ENCODE measurements around the gene LIME1.

DNA sequence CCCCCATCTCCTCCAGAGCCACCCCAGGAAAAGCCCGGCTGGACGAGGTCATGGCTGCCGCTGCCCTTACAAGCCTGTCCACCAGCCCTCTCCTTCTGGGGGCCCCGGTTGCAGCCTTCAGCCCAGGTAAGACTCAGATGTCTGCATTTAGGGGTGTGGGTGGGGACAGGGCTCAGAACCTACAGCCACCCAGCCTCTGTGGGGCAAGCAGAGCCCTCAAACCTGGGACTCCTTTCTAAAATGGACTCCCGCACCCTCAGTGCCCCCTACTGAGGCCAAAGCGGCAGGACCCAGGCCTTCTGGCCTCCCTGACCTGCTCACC, 4.9 kb downstream of the LIME1 start:
- TF ChIP-seq, protein P1, sequence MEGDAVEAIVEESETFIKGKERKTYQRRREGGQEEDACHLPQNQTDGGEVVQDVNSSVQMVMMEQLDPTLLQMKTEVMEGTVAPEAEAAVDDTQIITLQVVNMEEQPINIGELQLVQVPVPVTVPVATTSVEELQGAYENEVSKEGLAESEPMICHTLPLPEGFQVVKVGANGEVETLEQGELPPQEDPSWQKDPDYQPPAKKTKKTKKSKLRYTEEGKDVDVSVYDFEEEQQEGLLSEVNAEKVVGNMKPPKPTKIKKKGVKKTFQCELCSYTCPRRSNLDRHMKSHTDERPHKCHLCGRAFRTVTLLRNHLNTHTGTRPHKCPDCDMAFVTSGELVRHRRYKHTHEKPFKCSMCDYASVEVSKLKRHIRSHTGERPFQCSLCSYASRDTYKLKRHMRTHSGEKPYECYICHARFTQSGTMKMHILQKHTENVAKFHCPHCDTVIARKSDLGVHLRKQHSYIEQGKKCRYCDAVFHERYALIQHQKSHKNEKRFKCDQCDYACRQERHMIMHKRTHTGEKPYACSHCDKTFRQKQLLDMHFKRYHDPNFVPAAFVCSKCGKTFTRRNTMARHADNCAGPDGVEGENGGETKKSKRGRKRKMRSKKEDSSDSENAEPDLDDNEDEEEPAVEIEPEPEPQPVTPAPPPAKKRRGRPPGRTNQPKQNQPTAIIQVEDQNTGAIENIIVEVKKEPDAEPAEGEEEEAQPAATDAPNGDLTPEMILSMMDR (IDR thresholded peaks at IDR 0.05): no peak
- TF ChIP-seq EZH2 (IDR thresholded peaks at IDR 0.05): no peak
